Skeletal muscle tissue (tissue), 4 donors: ENCODE results near the gene ID4. TPM values are rescaled to one million over a fixed set of nuclear protein-coding genes. Genes with fewer than 3 reads are reported as not detected.

Source experiments
- H3K27ac ChIP-seq: one replicate; pipeline ENCODE4 v1.7.0; 2013; ENCODE audit warnings: mild to moderate bottlenecking, low read depth, low read length, inconsistent platforms
- H3K27me3 ChIP-seq, 3 donors: one replicate each; pipeline ENCODE4 v1.7.0; 2013; ENCODE audit warnings: low read length in 3 of 3; ENCODE audit not compliant: control insufficient read depth in 3 of 3, insufficient read depth in 3 of 3
- H3K36me3 ChIP-seq, 3 donors: one replicate each; pipeline ENCODE4 v1.7.0; 2013; ENCODE audit warnings: low read length in 3 of 3; ENCODE audit not compliant: control insufficient read depth in 3 of 3, insufficient read depth in 3 of 3
- H3K4me1 ChIP-seq, 3 donors: one replicate each; pipeline ENCODE4 v1.7.0; 2013; ENCODE audit warnings: low read length in 3 of 3, mild to moderate bottlenecking in 3 of 3; ENCODE audit not compliant: control insufficient read depth in 3 of 3, insufficient read depth in 3 of 3
- H3K4me3 ChIP-seq, 3 donors: one replicate each; pipeline ENCODE4 v1.7.0; 2013; ENCODE audit warnings: low read length in 3 of 3
- H3K9ac ChIP-seq, 3 donors: one replicate each; pipeline ENCODE4 v1.7.0; 2013; ENCODE audit warnings: low read length in 3 of 3, mild to moderate bottlenecking in 3 of 3, moderate library complexity in 2 of 3, low read depth in 1 of 3
- H3K9me3 ChIP-seq, 3 donors: one replicate each; pipeline ENCODE4 v1.7.0; 2013; ENCODE audit warnings: low read length in 3 of 3; ENCODE audit not compliant: control insufficient read depth in 3 of 3
- total RNA-seq: library from RNA; depleted of rRNA; stranded (reverse); fragments of >200 nt; gene quantifications from one replicate; pipeline ENCODE4 v1.2.3, GENCODE V29; 2014
- donor health status: Osteomylitis.

Gene ID4
- total RNA-seq, 1 donor from 2014 or later: 12.5 TPM

DNA sequence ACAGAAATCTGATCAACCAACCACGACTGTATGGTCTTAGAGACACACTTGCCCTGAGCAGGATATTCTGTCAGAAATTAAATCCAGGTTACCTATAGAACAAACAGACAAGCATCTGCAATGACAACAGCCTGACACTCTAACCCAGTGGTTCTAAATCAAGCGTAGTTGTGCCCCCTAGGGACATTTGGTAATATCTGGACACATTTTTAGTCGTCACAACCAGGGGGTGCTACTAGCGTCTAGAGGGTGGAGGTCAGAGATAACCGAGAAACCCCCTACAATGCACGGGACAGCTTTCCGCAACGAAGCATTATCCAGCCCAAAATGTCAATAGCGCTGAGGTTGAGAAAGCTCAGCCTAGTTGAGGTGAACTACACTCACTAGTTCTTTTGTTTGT lies 32.3 kb downstream of the ID4 start:
- peaks cover 0 to 6% (median 0%) of the 10 kb centered on the region in 3 donors for H3K27me3 ChIP-seq
- H3K9ac ChIP-seq: no peak overlapping the region
- no peak overlapping the region for H3K4me3 ChIP-seq
- H3K4me1 ChIP-seq: no peaks in the 10 kb centered on the region
- no peaks in the 10 kb centered on the region for H3K9me3 ChIP-seq
- no peak overlapping the region for H3K27ac ChIP-seq
- no peaks in the 10 kb centered on the region for H3K36me3 ChIP-seq

DNA sequence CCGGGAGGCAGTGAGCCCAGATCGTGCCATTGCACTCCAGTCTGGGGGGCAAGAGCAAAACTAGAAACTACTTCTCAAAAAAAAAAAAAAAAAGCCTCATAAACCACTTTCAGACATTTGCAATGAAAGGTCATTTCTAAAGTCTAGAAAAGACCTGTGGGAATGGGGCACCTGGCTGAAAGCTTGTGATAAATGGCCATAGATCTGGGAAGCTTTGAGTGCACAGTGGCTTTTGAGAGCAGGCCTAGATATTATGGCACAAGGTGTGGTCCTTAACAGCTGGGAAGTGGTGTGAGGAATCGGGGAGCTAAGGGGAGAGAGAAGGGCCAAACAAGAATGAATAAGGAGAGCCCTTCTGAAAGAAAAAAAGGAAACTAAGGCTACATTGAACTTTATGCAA lies 33.2 kb downstream of the ID4 start:
- H3K4me1 ChIP-seq: no peaks in the 10 kb centered on the region
- H3K9ac ChIP-seq: no peak overlapping the region
- H3K9me3 ChIP-seq: no peaks in the 10 kb centered on the region
- H3K27me3 ChIP-seq: peaks cover 0 to 3% (median 0%) of the 10 kb centered on the region in 3 donors
- no peak overlapping the region for H3K27ac ChIP-seq
- no peak overlapping the region for H3K4me3 ChIP-seq
- no peaks in the 10 kb centered on the region for H3K36me3 ChIP-seq

DNA sequence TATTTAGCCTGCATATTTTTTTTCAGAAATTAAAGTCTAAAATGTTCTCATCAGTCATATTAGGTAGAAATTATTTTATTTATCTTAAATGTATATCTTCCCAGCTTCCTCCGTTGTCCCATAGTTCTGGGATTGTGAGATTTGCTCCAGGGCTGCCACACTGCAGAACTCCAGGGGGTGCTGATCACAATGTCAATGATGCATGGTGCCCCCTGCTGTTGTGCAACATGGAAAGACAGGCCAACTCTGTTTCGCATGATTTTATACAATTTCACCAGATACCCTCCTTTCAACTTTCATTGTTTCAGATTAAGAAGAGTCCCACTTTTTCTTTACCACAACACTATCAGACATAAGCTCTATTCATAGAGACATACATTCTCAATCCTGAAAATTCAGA lies 35.9 kb downstream of the ID4 start:
- Histone ChIP-seq H3K9me3 (no peaks in the 10 kb centered on the region), H3K27ac (no peak overlapping the region), H3K4me1 (no peaks in the 10 kb centered on the region), H3K36me3 (no peaks in the 10 kb centered on the region), H3K27me3 (no peaks in the 10 kb centered on the region), H3K9ac (no peak overlapping the region), H3K4me3 (no peak overlapping the region)

DNA sequence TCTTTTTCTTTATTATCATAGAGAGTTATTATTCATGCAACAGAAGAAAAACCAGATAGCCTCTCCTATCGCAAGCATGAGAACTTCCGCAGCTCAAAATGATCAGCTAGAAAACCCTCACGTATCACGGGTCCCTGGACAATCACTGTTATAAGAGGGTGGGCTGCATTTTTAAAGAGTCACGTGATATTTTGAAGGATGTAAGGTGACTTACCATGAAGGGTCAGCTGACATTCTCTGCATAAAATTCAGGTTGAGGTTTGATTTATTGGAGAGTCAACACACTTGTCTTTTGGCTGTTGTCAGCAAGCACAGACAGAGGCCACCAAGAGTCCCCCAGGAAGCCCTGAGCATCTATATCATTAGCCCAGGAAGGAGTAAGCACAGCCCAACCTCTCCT lies 39.5 kb downstream of the ID4 start:
- Histone ChIP-seq H3K4me1 (peaks cover 0 to 4% (median 0%) of the 10 kb centered on the region in 3 donors), H3K4me3 (no peak overlapping the region), H3K9ac (no peak overlapping the region), H3K27ac (no peak overlapping the region), H3K9me3 (no peaks in the 10 kb centered on the region), H3K36me3 (no peaks in the 10 kb centered on the region), H3K27me3 (no peaks in the 10 kb centered on the region)

DNA sequence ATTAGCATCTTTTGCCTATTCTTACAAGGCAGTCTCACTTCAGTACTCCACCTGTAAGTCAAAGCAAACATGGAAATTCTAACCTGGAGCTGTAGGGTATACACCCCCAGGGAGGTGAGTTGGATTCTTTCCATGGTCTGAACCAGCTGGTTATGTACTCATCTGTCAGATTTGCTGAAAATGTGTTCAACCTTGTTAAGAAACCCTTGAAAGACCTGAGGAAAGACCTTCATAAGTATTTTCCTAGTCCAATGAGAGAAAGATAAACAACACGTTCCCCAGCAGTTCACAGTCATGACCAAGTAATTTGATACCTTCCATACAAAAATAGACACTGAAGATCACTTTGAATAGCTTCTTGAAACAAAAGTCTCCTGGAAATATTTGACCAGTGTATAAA lies 42.5 kb downstream of the ID4 start:
- no peak overlapping the region for H3K9ac ChIP-seq
- no peaks in the 10 kb centered on the region for H3K27me3 ChIP-seq
- H3K36me3 ChIP-seq: no peaks in the 10 kb centered on the region
- no peak overlapping the region for H3K27ac ChIP-seq
- no peaks in the 10 kb centered on the region for H3K9me3 ChIP-seq
- peaks cover 0 to 4% (median 0%) of the 10 kb centered on the region in 3 donors for H3K4me1 ChIP-seq
- H3K4me3 ChIP-seq: no peak overlapping the region

DNA sequence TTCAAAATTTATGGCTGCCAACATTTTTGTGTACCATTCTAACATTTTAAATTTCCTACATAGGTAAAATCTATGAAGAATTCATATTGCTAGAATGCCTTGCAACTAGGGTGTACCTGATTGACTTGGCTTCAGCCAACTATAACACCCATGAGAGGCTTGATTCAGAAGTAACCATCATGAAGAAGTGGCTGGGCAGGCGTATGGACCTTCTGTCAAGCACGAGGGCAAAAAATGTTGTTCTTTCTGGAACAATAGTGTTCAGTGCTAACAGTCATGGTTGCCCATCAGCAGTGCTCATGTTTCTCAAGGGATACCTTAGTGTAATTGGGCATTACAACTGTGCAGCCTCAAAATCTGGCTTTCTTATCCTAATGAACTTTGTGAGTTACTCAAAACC lies 42.9 kb downstream of the ID4 start:
- Histone ChIP-seq H3K4me1 (peaks cover 0 to 4% (median 0%) of the 10 kb centered on the region in 3 donors), H3K27ac (no peak overlapping the region), H3K4me3 (no peak overlapping the region), H3K27me3 (no peaks in the 10 kb centered on the region), H3K9ac (no peak overlapping the region), H3K9me3 (no peaks in the 10 kb centered on the region), H3K36me3 (no peaks in the 10 kb centered on the region)

DNA sequence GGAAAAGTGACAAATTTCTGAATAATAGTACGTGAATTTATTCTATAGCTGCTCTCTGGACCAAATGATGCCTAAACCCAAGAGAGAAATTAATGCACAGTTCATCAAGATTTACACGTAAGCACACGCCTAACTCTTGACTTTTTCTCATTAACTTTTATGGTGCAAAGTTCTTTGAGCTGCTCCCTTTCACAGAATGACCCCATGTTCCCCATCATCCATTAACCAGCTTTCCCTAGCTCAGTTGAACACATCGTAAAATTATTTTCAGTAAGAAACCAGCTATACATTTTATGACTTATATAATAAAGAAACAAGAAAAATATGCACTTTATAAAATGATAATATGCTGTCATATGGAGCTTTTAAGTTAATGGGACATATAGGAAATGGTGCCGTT lies 54.3 kb downstream of the ID4 start:
- Histone ChIP-seq H3K9me3 (no peaks in the 10 kb centered on the region), H3K27me3 (no peaks in the 10 kb centered on the region), H3K4me3 (no peak overlapping the region), H3K4me1 (no peaks in the 10 kb centered on the region), H3K27ac (no peak overlapping the region), H3K9ac (no peak overlapping the region), H3K36me3 (no peaks in the 10 kb centered on the region)
